ENCODE measurements around the gene ANXA2R. TPM values are rescaled to one million over a fixed set of nuclear protein-coding genes. Genes with fewer than 3 reads are reported as not detected.
"Not testable (repeated sequence)": the region's sequence is repeated elsewhere in the genome, so short reads cannot be mapped to it uniquely, and the experiment has no call there.

Gene ANXA2R
- total RNA-seq, 1 experiment from 2014 or later = 0.20 TPM

DNA sequence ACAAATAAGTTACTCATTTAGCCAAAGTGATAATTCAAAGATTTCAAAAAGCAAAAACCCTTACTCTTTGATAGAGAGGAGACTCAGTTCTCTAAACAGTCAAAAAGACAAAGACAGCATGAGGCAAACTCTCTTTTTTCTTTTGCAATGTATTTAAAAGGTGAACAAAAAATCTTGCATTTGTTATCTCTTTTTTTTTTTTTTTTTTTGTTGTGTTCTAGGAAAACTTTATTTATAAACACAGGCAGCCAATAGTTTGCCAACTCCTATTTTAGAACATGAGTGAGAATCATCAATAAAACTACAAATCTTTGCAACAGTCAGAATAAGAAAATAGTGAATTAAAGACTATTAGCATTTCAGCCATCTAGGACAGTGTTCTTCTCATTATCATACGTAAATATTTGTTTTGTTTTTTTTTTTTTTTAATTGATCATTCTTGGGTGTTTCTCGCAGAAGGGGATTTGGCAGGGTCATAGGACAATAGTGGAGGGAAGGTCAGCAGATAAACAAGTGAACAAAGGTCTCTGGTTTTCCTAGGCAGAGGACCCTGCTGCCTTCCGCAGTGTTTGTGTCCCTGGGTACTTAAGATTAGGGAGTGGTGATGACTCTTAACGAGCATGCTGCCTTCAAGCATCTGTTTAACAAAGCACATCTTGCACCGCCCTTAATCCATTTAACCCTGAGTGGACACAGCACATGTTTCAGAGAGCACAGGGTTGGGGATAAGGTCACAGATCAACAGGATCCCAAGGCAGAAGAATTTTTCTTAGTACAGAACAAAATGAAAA, 46.2 kb upstream of the ANXA2R start:
- H3K14ac ChIP-seq (ENCODE audit: insufficient read depth, low read length); H3K56ac ChIP-seq (ENCODE audit: insufficient read length, low read depth, low read length); H4K5ac ChIP-seq (ENCODE audit: insufficient read length, low read depth, low read length); H2BK5ac ChIP-seq (ENCODE audit: insufficient read length, low read length); H3K4me1 Mint-ChIP-seq; H4K91ac ChIP-seq (ENCODE audit: insufficient read length, low read depth, low read length); H3T11ph ChIP-seq (ENCODE audit: low read length); H3K79me2 ChIP-seq (ENCODE audit: insufficient read depth, low read length); H3K9ac ChIP-seq (ENCODE audit: extremely low read depth, insufficient read length, low read length); H4K20me1 ChIP-seq (ENCODE audit: control insufficient read depth, insufficient read depth, insufficient read length); H2BK12ac ChIP-seq (ENCODE audit: insufficient read length, low read depth, low read length); H2BK15ac ChIP-seq (ENCODE audit: low read depth, low read length); H3K27me3 ChIP-seq (ENCODE audit: insufficient read depth, low read length); H2AFZ ChIP-seq (ENCODE audit: low read length); H3K18ac ChIP-seq (ENCODE audit: insufficient read length, low read depth, low read length); H2BK120ac ChIP-seq (ENCODE audit: low read depth, low read length, poor library complexity, severe bottlenecking); H2BK20ac ChIP-seq (ENCODE audit: low read depth, low read length, poor library complexity, severe bottlenecking); H3K27ac Mint-ChIP-seq; H3K9me3 ChIP-seq (ENCODE audit: control insufficient read depth, low read depth, low read length); H3K4me1 ChIP-seq (ENCODE audit: insufficient read depth, low read length); H3K4me2 ChIP-seq (ENCODE audit: insufficient read depth, insufficient read length, low read length); H3K27me3 Mint-ChIP-seq (ENCODE audit: low read depth); H4K8ac ChIP-seq (replicated peaks; ENCODE audit: insufficient read length, low read depth, low read length); H3K4ac ChIP-seq (ENCODE audit: low read depth, low read length); H3K79me1 ChIP-seq (ENCODE audit: insufficient read depth, low read depth, low read length, poor library complexity, severe bottlenecking); H2AK5ac ChIP-seq (ENCODE audit: insufficient read length, low read length); H3K4me3 Mint-ChIP-seq; H3K23me2 ChIP-seq (ENCODE audit: insufficient read length, low read depth, low read length, poor library complexity, severe bottlenecking); H3K23ac ChIP-seq (ENCODE audit: insufficient read length, low read depth, low read length); H3K27ac ChIP-seq (ENCODE audit: insufficient read length, low read depth, low read length); DNase-seq: not testable (repeated sequence)
- WGBS (ENCODE audit: extremely low coverage, insufficient read length, low lambda C conversion rate) = no CpG with 5 or more reads among the region's 5 CpGs
- peaks cover 14 to 18% of the 10 kb centered on the region in 2 experiments for H3K9me3 Mint-ChIP-seq
- peaks cover 2 to 12% (median 12%) of the 10 kb centered on the region in 3 experiments; a peak in 5 of 7 replicates for H3K36me3 Mint-ChIP-seq (ENCODE audit: insufficient read depth in 1 of 3, low read depth in 3 of 3)

All from H9 (cell line).